A549 (cell line): ENCODE measurements around the gene ZSCAN30. TPM values are rescaled to one million over a fixed set of nuclear protein-coding genes. Genes with fewer than 3 reads are reported as not detected.

Experiments
- ATAC-seq, 2 experiments: fragments of 200-7000 bp in 1 of 2; fragments of >200 bp in 1 of 2; cut with Nextera tagmentation in 1 of 2; cut with Tn5 transposase in 1 of 2; 3 replicates each; pipeline versions ENCODE4 v1.8.0 to v1.9.1; 2018 to 2020; ENCODE audit warnings: mild to moderate bottlenecking in 1 of 2, moderate library complexity in 1 of 2
- CTCF ChIA-PET: fragments of 300-600 bp; sonication (Branson Sonifier 250); formaldehyde crosslinking; extraction: SDS; loops from one replicate; lab custom pipeline; 2021; ENCODE audit warnings: antibody characterized with exemption, inconsistent platforms; lab: Yijun Ruan, JAX
- POLR2A ChIA-PET: fragments of 350-600 bp; formaldehyde crosslinking; extraction: SDS; loops from one replicate; lab custom pipeline; 2021; ENCODE audit warnings: antibody characterized with exemption, inconsistent platforms; lab: Yijun Ruan, JAX
- DNase-seq, 2 experiments: peaks; one replicate each; pipeline versions ENCODE4 v3.0.0 to v3.0.0-alpha.2; 2011 to 2016; ENCODE audit warnings: low read depth in 1 of 2, low spot score in 1 of 2
- FAIRE-seq: peaks from 2 replicates; lab custom pipeline; 2011; peaks lifted over from hg19 to GRCh38; lab: Jason Lieb, UNC
- H3K27ac ChIP-seq, 2 experiments: fragments of >200 bp; sonication (Bioruptor Twin); formaldehyde crosslinking; 3 replicates each; pipeline ENCODE4 v1.5.1; 2016 to 2017
- H3K4me1 ChIP-seq: fragments of >200 bp; sonication (Bioruptor Twin); formaldehyde crosslinking; 3 replicates; pipeline ENCODE4 v1.6.1; 2016
- H3K4me2 ChIP-seq: fragments of >200 bp; sonication (Bioruptor Twin); formaldehyde crosslinking; 3 replicates; pipeline ENCODE4 v1.6.1; 2016
- H3K4me3 ChIP-seq: fragments of >200 bp; sonication (Bioruptor Twin); formaldehyde crosslinking; 3 replicates; pipeline ENCODE4 v1.5.1; 2016
- H3K9me3 ChIP-seq: fragments of >200 bp; sonication (Bioruptor Twin); formaldehyde crosslinking; 3 replicates; pipeline ENCODE4 v1.6.1; 2016
- ATOH8 ChIP-seq: fragments of 250-450 bp; sonication (Bioruptor Pico); IDR thresholded peaks from 2 replicates; pipeline ENCODE4 v1.5.0; 2020; ENCODE audit warnings: low read depth, mild to moderate bottlenecking, moderate library complexity
- CTCF ChIP-seq: fragments of >200 bp; sonication (Bioruptor Twin); formaldehyde crosslinking; IDR thresholded peaks from 3 replicates; pipeline ENCODE4 v1.5.1; 2016
- E2F6 ChIP-seq: IDR thresholded peaks from 2 replicates; pipeline ENCODE4 v1.6.1; 2012; ENCODE audit warnings: low read depth, borderline replicate concordance
- EHF ChIP-seq: fragments of 250-450 bp; sonication (Bioruptor Pico); IDR thresholded peaks from 2 replicates; pipeline ENCODE4 v1.5.0; 2020; ENCODE audit warnings: mild to moderate bottlenecking
- ELK1 ChIP-seq: fragments of 150-350 bp; IDR thresholded peaks from 2 replicates; pipeline ENCODE4 v1.6.1; 2014; ENCODE audit warnings: low read depth, mild to moderate bottlenecking, low read length
- ESRRA ChIP-seq: fragments of 150-350 bp; IDR thresholded peaks from 2 replicates; pipeline ENCODE4 v1.6.1; 2014; ENCODE audit warnings: mild to moderate bottlenecking, low read length, borderline replicate concordance
- FOSL2 ChIP-seq, 2 experiments: fragments of 450-650 bp in 1 of 2; fragments of >200 bp in 1 of 2; sonication (Bioruptor Twin) in 1 of 2; formaldehyde crosslinking; IDR thresholded peaks; 2 replicates each; pipeline versions ENCODE4 v1.5.0 to v1.6.1; 2016 to 2020; ENCODE audit warnings: mild to moderate bottlenecking in 1 of 2, moderate library complexity in 1 of 2
- FOXS1 ChIP-seq: fragments of 250-450 bp; sonication (Bioruptor Pico); IDR thresholded peaks from 2 replicates; pipeline ENCODE4 v1.5.0; 2020; ENCODE audit warnings: mild to moderate bottlenecking, moderate library complexity
- GATA3 ChIP-seq: IDR thresholded peaks from 2 replicates; pipeline ENCODE4 v1.6.1; 2012; ENCODE audit warnings: borderline replicate concordance
- HES2 ChIP-seq: fragments of >200 bp; sonication (Bioruptor Twin); formaldehyde crosslinking; IDR thresholded peaks from 2 replicates; pipeline ENCODE4 v1.6.1; 2016
- HEYL ChIP-seq: fragments of 250-450 bp; sonication (Bioruptor Pico); IDR thresholded peaks from 2 replicates; pipeline ENCODE4 v1.8.0; 2021; ENCODE audit warnings: mild to moderate bottlenecking, moderate library complexity
- HMGXB4 ChIP-seq: fragments of 250-450 bp; sonication (Bioruptor Pico); IDR thresholded peaks from 2 replicates; pipeline ENCODE4 v1.5.0; 2021; ENCODE audit warnings: mild to moderate bottlenecking, moderate library complexity, borderline replicate concordance
- HOXA7 ChIP-seq: fragments of 250-450 bp; sonication (Bioruptor Pico); IDR thresholded peaks from 2 replicates; pipeline ENCODE4 v1.5.0; 2020; ENCODE audit warnings: mild to moderate bottlenecking, moderate library complexity
- HOXB5 ChIP-seq: fragments of 250-450 bp; sonication (Bioruptor Pico); IDR thresholded peaks from 2 replicates; pipeline ENCODE4 v1.5.0; 2020; ENCODE audit warnings: mild to moderate bottlenecking, moderate library complexity
- JUN ChIP-seq, 2 experiments: fragments of >200 bp; sonication (Bioruptor Twin); formaldehyde crosslinking; IDR thresholded peaks; 2 replicates in 1 of 2; 3 replicates in 1 of 2; pipeline ENCODE4 v1.6.1; 2016 to 2017
- MAX ChIP-seq: IDR thresholded peaks from 2 replicates; pipeline ENCODE4 v1.6.1; 2012
- NFE2L2 ChIP-seq: fragments of 150-350 bp; conservative IDR thresholded peaks from 2 replicates; pipeline ENCODE4 v1.6.1; 2014; ENCODE audit warnings: low read length
- NPAS2 ChIP-seq: fragments of 250-450 bp; sonication (Bioruptor Pico); IDR thresholded peaks from 2 replicates; pipeline ENCODE4 v1.8.0; 2022; ENCODE audit warnings: mild to moderate bottlenecking, moderate library complexity, borderline replicate concordance
- PHF8 ChIP-seq: fragments of 200-600 bp; sonication (generic); IDR thresholded peaks from 2 replicates; pipeline ENCODE4 v1.6.1; 2016; ENCODE audit warnings: low read depth, mild to moderate bottlenecking, antibody characterized with exemption, moderate library complexity, borderline replicate concordance
- POLR2A ChIP-seq: IDR thresholded peaks from 2 replicates; pipeline ENCODE4 v1.6.1; 2012; ENCODE audit warnings: mild to moderate bottlenecking, low read length
- RCOR1 ChIP-seq: fragments of 150-350 bp; IDR thresholded peaks from 2 replicates; pipeline ENCODE4 v1.6.1; 2014; ENCODE audit warnings: antibody characterized with exemption, low read length, low read depth
- REST ChIP-seq: fragments of 200-600 bp; sonication (generic); IDR thresholded peaks from 2 replicates; pipeline ENCODE4 v1.6.1; 2016; ENCODE audit warnings: antibody characterized with exemption, mild to moderate bottlenecking, moderate library complexity
- SMC3 ChIP-seq: fragments of >200 bp; sonication (Bioruptor Twin); formaldehyde crosslinking; IDR thresholded peaks from 3 replicates; pipeline ENCODE4 v1.6.1; 2018; ENCODE audit warnings: inconsistent platforms
- TFCP2L1 ChIP-seq: fragments of 250-450 bp; sonication (Bioruptor Pico); IDR thresholded peaks from 2 replicates; pipeline ENCODE4 v1.5.0; 2021; ENCODE audit warnings: mild to moderate bottlenecking
- TP53 ChIP-seq: fragments of 250-450 bp; sonication (Bioruptor Pico); IDR thresholded peaks from 2 replicates; pipeline ENCODE4 v1.5.0; 2021; ENCODE audit warnings: mild to moderate bottlenecking, moderate library complexity
- ZNF302 ChIP-seq: fragments of 250-450 bp; sonication (Bioruptor Pico); IDR thresholded peaks from 2 replicates; pipeline ENCODE4 v1.9.0; 2021; ENCODE audit warnings: inconsistent platforms, mild to moderate bottlenecking, moderate library complexity
- ZSCAN20 ChIP-seq: fragments of 250-450 bp; sonication (Bioruptor Pico); IDR thresholded peaks from 2 replicates; pipeline ENCODE4 v1.8.0; 2022; ENCODE audit warnings: mild to moderate bottlenecking, moderate library complexity
- WGBS: methylation state at CpG from one replicate; pipeline ENCODE4 v1.1.6; 2017; ENCODE audit errors: missing lambda C conversion rate; 5-methylcytosine and 5-hydroxymethylcytosine counted together
- polyA plus RNA-seq, 4 experiments: library from polyadenylated mRNA; depleted of rRNA in 3 of 4; stranded (reverse); fragments of >200 nt; fragmentation: RNase III in 1 of 4; extraction: RNeasy Plus Mini Kit Qiagen cat#74134 plus additional on column Dnase treatment in 1 of 4; gene quantifications; 2 replicates in 3 of 4; 3 replicates in 1 of 4; pipeline ENCODE4 v1.2.3, GENCODE V29; 2011 to 2017

The ZSCAN30 gene
- polyA plus RNA-seq, 2 of the 4 experiments (the other 2 are of a cell fraction): 2.9 to 3.0 TPM

GRCh38 chr18:35240664-35241447 is 49.2 kb downstream of the ZSCAN30 start, which contains the start of gene ZNF397:
ZNF397 (plus strand) TSS chr18:35241034; CDS start chr18:35242471, 1,437 bp downstream.
- POLR2A ChIA-PET: interaction anchor here (0.6 to 1.7 kb wide), 9 partner anchors 8 to 342 kb away, joined by 4 to 18 read pairs (median 5); partner anchors contain the start of genes INO80C, MAPRE2, ZNF24 and ZSCAN30
- 1% methylated on average over 20 of the region's 60 CpGs for WGBS
- peak within 1 kb of the TSS; percentile 93 to 94 for H3K27ac ChIP-seq
- CTCF ChIA-PET: no interaction called here
- no peaks in the 10 kb centered on the region for H3K4me1 ChIP-seq
- peak within 1 kb of the TSS; percentile 67 for H3K4me3 ChIP-seq
- FAIRE-seq: no peak
- peaks cover 45% of the 10 kb centered on the region for H3K9me3 ChIP-seq
- TF ChIP-seq E2F6 (0 out of 2 replicates have a peak, but pooled peaks have one; percentile 43), GATA3 (no peak), CTCF (no peak), SMC3 (no peak), HOXB5 (no peak), TFCP2L1 (CRISPR knock-in tag) (no peak), EHF (no peak), NFE2L2 (no peak), RCOR1 (no peak), FOSL2 (IDR thresholded peaks at IDR 0.05) (no peak), FOSL2 (CRISPR knock-in tag; IDR thresholded peaks at IDR 0.05) (no peak), HOXA7 (no peak), HEYL (CRISPR knock-in tag) (no peak), ELK1 (no peak), ZNF302 (CRISPR knock-in tag) (no peak), ZSCAN20 (CRISPR knock-in tag) (no peak), REST (no peak; the same call in 1 of the 2 replicates), JUN (IDR thresholded peaks at IDR 0.05) (peak in 1 of 2 experiments; percentile 80; a peak in 3 of 5 replicates), POLR2A (peak; percentile 53), TP53 (CRISPR knock-in tag) (no peak), ESRRA (no peak), HMGXB4 (CRISPR knock-in tag) (no peak), ATOH8 (no peak), HES2 (no peak), NPAS2 (CRISPR knock-in tag) (no peak), MAX (peak; percentile 55), FOXS1 (CRISPR knock-in tag) (no peak), PHF8 (peak; percentile 80)
- ATAC-seq: peak; percentile 100
- peak; percentile 82 to 94 for DNase-seq
- peak within 1 kb of the TSS; percentile 67 for H3K4me2 ChIP-seq
